ENCODE data around the gene ZNF236. TPM values are rescaled to one million over a fixed set of nuclear protein-coding genes. Genes with fewer than 3 reads are reported as not detected.

ZNF236 gene
- total RNA-seq, 2 experiments from 2014 or later, result 6.6 to 16.1 TPM

DNA sequence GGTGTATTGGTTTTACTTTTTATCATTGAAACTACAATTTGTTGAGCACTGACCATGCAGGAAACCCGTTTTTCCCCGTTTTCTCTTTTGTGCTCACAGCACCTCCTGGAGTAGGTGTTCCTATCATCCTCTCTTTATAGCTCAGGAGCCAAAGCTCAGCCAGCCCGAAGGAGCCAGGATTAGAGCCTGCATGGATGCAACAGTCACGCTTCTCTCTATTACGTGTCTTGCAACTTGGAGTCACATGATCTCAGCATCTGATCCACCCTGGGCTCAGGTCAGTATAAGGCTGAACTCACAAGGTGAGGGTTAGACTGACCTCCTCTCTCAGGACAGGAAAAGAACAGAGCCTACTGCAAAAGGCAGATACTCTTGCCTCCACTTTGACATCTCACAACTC, 159.7 kb downstream of the ZNF236 start:
- DNase-seq (ENCODE audit: low spot score), result no peak
- Histone ChIP-seq H3K27ac (ENCODE audit: low read depth, low read length, poor library complexity, severe bottlenecking) (peak overlapping the region; percentile 80), H2AFZ (ENCODE audit: low read length) (no peak overlapping the region), H3K36me3 (ENCODE audit: insufficient read depth, low read length) (no peaks in the 10 kb centered on the region), H4K20me1 (ENCODE audit: insufficient read depth, low read length) (no peaks in the 10 kb centered on the region), H3K4me1 (ENCODE audit: insufficient read depth, low read length, poor library complexity, severe bottlenecking) (peaks cover 66% of the 10 kb centered on the region), H3K79me2 (ENCODE audit: insufficient read depth, low read depth, low read length) (no peaks in the 10 kb centered on the region), H3K9me3 (ENCODE audit: low read length) (no peaks in the 10 kb centered on the region), H3K4me3 (ENCODE audit: low read depth, low read length, poor library complexity, severe bottlenecking) (peak overlapping the region; percentile 64), H3K9me2 (ENCODE audit: insufficient read depth, low read length) (no peaks in the 10 kb centered on the region), H3K4me2 (ENCODE audit: low read length) (peak overlapping the region; percentile 95)
- TF ChIP-seq CTCF (conservative IDR thresholded peaks at IDR 0.05; ENCODE audit: low read length) (no peak), EZH2phosphoT487 (IDR thresholded peaks at IDR 0.05; ENCODE audit: borderline replicate concordance, low read depth, low read length) (no peak)
- intact Hi-C loops (cut with micrococcal nuclease; ENCODE audit: unreplicated experiment), result loop anchor here (1.0 to 5.0 kb wide), 2 partner anchors 17 to 140 kb away; no protein-coding TSS in a partner anchor
- POLR2A ChIA-PET, result no interaction called here
- CTCF ChIA-PET (ENCODE audit: unreplicated experiment), result interaction anchor here (1.1 kb wide), 2 partner anchors 21 to 79 kb away, joined by 3 read pairs; no protein-coding TSS in a partner anchor
- BruUV-seq (replicated peaks), result no TSS peak

- BruUV-seq (replicated peaks), result no TSS peak
- H3K36me3 ChIP-seq (ENCODE audit: insufficient read depth, low read length), result no peaks in the 10 kb centered on the region
- peaks cover 56% of the 10 kb centered on the region for H3K4me1 ChIP-seq (ENCODE audit: insufficient read depth, low read length, poor library complexity, severe bottlenecking)
- TF ChIP-seq CTCF (conservative IDR thresholded peaks at IDR 0.05; ENCODE audit: low read length) (peak; percentile 81), EZH2phosphoT487 (IDR thresholded peaks at IDR 0.05; ENCODE audit: borderline replicate concordance, low read depth, low read length) (no peak)
- peak overlapping the region; percentile 42 for H3K4me3 ChIP-seq (ENCODE audit: low read depth, low read length, poor library complexity, severe bottlenecking)
- no peak overlapping the region for H2AFZ ChIP-seq (ENCODE audit: low read length)
- ChIA-PET CTCF (ENCODE audit: unreplicated experiment) (interaction anchor here (0.7 to 1.1 kb wide), 3 partner anchors 17 to 78 kb away, joined by 3 read pairs; no protein-coding TSS in a partner anchor), POLR2A (no interaction called here)
- no peaks in the 10 kb centered on the region for H4K20me1 ChIP-seq (ENCODE audit: insufficient read depth, low read length)
- H3K9me2 ChIP-seq (ENCODE audit: insufficient read depth, low read length), result no peaks in the 10 kb centered on the region
- no peaks in the 10 kb centered on the region for H3K9me3 ChIP-seq (ENCODE audit: low read length)
- intact Hi-C loops (cut with micrococcal nuclease; ENCODE audit: unreplicated experiment), result loop anchor here (1.0 to 5.0 kb wide), 3 partner anchors 18 to 139 kb away; no protein-coding TSS in a partner anchor
- DNase-seq (ENCODE audit: low spot score), result peak; percentile 78
- H3K4me2 ChIP-seq (ENCODE audit: low read length), result peak overlapping the region; percentile 95
- H3K79me2 ChIP-seq (ENCODE audit: insufficient read depth, low read depth, low read length), result no peaks in the 10 kb centered on the region
- H3K27ac ChIP-seq (ENCODE audit: low read depth, low read length, poor library complexity, severe bottlenecking), result no peak overlapping the region
Observed at GRCh38 chr18:76982841-76983583, 160.7 kb downstream of the ZNF236 start.

- POLR2A ChIA-PET, result no interaction called here
- Histone ChIP-seq H3K4me1 (ENCODE audit: insufficient read depth, low read length, poor library complexity, severe bottlenecking) (peaks cover 50% of the 10 kb centered on the region), H2AFZ (ENCODE audit: low read length) (no peak overlapping the region), H3K27ac (ENCODE audit: low read depth, low read length, poor library complexity, severe bottlenecking) (no peak overlapping the region), H3K9me2 (ENCODE audit: insufficient read depth, low read length) (no peaks in the 10 kb centered on the region), H3K9me3 (ENCODE audit: low read length) (no peaks in the 10 kb centered on the region), H3K36me3 (ENCODE audit: insufficient read depth, low read length) (no peaks in the 10 kb centered on the region), H3K4me2 (ENCODE audit: low read length) (no peak overlapping the region), H4K20me1 (ENCODE audit: insufficient read depth, low read length) (no peaks in the 10 kb centered on the region), H3K4me3 (ENCODE audit: low read depth, low read length, poor library complexity, severe bottlenecking) (no peak overlapping the region), H3K79me2 (ENCODE audit: insufficient read depth, low read depth, low read length) (no peaks in the 10 kb centered on the region)
- no TSS peak for BruUV-seq (replicated peaks)
- intact Hi-C loops (cut with micrococcal nuclease; ENCODE audit: unreplicated experiment), result loop anchor here (1.0 to 5.0 kb wide), 2 partner anchors 61 to 139 kb away; no protein-coding TSS in a partner anchor
- TF ChIP-seq CTCF (conservative IDR thresholded peaks at IDR 0.05; ENCODE audit: low read length) (no peak), EZH2phosphoT487 (IDR thresholded peaks at IDR 0.05; ENCODE audit: borderline replicate concordance, low read depth, low read length) (no peak)
- no peak for DNase-seq (ENCODE audit: low spot score)
- CTCF ChIA-PET (ENCODE audit: unreplicated experiment), result interaction anchor here (0.7 kb wide), 1 partner anchor 17 kb away, joined by 3 read pairs; no protein-coding TSS in a partner anchor
Observed at GRCh38 chr18:76983613-76984051, 161.3 kb downstream of the ZNF236 start.
